GM21786 (cell line): ENCODE results near the gene SKIC8.

Source experiments
- ATAC-seq: cut with Tn5 transposase; IDR thresholded peaks from one replicate; pipeline ENCODE4 v1.9.1; 2021; ENCODE audit not compliant: unreplicated experiment

SKIC8 gene

DNA sequence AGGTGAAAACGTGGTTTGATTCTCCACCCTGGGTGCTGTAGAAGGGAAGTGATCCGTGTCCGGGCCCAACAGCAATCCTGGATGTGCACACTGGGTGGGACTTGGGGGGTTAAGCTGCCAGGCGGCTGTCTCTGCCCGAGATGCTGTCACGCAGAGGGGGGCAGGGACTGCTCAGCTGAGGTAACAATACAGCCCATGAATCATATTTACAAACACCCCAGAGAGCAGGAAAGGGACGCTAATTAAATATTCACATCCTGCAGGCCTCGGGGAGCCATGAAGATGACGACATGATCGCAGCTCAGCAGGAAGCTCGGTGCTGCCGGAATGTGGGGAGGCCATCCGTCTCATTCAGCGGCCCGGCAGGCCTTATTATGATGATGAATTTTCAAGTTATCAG is 22.8 kb upstream of the SKIC8 start:
- ATAC-seq, result no peak

DNA sequence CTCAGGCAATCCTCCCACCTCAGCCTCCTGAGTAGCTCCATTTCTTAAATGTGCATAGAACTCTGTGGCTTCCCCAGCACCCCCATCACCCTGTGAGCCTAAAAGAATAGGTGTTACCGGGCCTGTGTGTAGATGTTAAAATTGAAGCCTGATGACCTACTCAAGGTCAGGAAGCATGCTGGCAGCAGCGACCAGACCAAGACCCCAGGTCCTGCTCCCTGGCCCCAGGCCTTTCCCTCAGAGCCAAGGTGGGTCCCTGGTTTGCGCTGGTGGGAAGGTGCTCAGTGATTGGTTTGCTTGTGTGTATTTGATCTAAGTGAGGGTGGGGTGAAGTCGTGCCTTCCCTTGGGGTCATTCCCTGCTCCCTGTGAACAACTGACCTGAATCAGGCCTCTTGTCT is 22.4 kb upstream of the SKIC8 start:
- ATAC-seq, result no peak

DNA sequence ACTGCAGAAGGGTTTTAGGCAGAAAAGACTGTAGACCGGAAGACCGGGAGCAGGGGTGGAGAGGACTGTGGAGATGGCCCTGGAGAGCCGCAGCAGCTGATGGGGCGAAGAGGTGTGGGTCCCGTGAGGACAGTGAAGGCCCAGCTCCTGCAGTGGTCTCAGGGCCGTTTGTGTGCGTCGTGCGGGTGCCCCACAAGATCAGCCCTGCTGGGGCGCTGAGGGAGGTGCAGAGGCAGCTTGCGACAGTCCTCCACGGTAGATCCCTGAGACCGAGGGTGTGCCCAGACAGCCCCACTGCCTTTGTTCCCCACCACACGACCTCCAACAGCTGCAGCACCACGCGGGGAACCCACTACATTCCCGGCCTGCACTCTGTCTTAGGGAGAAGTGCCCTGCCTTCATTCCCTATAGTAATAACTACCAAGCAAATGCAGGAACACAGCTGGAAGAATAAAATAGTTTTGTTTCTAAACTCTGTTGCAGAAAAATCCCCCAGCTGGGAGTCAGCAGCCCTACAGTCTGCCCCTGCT is 21.7 kb upstream of the SKIC8 start:
- ATAC-seq, result no peak

DNA sequence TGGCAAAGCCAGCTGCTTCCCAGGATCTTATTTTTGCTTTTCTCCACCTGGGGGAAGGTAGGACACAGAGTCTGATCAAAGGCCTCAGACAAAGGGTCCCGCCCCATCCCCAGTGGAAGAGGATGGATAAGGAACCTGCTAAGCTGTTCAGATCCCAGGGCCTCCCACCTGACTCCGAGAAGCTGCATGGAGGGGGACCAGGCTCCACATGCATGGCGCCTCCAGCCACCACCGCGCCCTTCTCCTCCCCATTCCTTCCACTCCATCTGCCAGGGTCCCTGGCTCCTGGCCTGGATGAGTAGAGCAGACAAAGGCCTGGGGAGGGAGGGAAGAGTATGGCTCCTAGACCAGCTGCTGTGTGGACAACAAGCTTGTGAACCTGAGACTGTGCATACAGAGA is 20.8 kb upstream of the SKIC8 start:
- no peak for ATAC-seq

- no peak for ATAC-seq
These were observed 20.2 kb upstream of the SKIC8 start for GRCh38 chr15:78319588-78319987.

DNA sequence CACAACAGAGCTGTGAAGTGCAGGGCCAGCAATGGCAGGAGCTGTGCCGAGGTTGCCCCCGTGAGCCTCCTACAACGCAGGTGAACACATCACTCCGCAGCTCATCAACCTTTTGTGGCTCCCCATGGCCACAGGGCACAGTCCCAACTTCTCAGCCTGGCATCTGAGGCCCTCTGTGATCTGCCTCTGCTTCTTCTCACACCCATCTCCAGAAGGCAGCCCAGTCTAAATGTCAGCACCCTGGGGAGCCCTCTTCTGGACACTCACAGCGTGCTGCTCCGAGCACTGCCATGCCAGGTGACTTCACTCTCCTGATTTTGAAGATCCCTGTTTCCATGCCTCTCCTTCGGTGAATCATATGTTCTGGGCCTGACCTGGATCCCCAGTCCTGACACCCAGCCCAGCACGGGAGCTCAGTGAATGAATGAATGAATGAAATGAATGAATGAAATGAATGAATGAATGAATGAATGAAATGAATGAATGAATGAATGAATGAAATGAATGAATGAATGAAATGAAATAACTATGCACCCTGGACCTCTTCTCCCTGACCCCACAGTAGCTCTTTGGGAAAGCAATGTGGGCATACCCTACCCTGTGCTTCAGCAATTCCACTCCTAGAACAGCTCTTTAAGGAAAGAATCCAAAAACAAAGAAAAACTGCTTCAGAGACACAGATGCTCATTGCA is 17.9 kb upstream of the SKIC8 start:
- ATAC-seq, result no peak

DNA sequence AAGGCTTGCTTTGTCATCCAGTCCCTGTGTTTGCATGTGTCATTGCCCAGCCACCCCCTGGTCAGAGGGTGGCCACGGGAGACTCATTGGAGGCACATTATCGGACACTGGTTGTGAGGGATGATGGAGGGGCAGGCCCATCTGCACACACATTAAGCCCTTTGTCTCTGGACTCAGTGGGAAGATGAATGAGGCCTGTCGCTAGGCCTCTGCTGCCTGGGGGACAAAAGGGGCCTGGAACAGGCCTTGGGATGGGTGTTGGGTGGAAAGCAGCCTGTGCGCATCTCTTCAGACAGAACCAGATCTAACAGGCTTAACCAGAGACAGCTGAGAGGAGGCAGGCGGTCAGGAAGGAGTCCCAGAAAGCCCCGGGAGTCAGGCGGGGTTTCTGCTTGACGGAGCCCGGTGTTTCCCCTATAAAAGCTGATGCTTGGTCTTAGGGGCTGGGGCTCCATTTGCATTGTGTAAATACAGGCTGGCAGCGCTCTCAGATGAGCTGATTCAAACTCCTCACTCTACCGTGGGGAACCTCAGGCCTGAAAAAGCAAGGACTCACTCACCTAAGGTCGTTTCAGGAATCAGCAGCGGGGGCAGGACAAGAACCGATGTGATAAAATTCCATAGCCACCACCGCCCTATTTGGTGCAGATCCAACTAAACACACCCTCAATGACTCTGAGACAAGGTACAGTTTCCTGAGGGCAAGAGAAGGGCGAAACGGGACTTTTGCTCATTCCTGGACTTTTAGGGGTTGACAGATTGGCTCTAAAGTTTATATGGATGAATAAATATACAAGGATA is 17.1 kb upstream of the SKIC8 start:
- ATAC-seq, result no peak

DNA sequence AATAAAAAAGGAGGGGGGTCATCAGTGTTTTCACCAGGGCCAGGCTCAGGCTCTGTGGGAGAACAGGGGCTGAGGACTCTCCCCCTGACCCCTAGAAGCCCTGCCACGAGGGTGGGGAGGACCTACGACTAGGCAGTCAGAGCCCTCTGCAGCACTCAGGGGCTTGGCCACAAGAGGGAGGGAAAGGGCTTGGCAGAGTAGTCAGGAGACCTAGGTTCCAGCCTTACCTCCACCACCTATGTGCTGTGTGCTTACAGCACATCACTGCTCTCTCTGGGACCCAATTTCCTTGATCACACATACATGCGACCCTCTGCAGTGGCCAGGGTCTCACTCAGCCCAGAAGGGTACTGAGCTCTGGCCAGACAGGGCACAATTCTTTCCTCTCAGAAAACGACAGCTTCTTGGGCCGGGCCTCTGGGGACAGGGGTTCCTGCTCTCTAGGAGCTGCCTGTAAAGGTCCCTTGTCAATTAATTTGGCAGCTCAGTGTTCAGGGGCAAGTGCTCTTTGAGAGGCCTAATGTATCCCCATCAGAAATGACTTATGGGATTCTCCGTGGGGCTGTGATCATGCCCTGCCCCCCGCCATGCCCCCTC is 16.4 kb upstream of the SKIC8 start:
- ATAC-seq, result no peak

GRCh38 chr15:78314181-78314581 is 14.8 kb upstream of the SKIC8 start:
- no peak for ATAC-seq

GRCh38 chr15:78313383-78313782 is 14.0 kb upstream of the SKIC8 start:
- no peak for ATAC-seq

- ATAC-seq, result no peak
These were observed 13.5 kb upstream of the SKIC8 start for GRCh38 chr15:78312957-78313356.

DNA sequence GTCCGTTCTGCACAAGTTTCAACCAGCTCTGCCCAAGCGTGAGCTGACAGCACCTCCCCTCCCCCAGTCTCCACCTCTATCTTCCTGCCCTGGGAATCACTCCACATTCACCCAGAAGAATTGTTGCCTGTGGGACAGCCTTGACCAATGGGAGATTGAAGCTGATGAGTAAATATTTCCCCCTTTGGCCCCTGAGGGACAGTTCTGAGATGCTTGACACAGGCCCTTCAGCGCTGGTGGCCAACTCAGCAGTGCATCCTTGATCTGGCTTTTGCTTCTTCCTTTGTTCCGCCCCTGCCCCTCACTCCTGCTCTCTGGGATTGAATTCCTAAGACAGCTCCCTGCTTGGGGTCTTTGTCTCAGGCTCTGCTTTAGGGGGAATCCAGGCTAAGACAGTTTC is 13.1 kb upstream of the SKIC8 start:
- no peak for ATAC-seq

DNA sequence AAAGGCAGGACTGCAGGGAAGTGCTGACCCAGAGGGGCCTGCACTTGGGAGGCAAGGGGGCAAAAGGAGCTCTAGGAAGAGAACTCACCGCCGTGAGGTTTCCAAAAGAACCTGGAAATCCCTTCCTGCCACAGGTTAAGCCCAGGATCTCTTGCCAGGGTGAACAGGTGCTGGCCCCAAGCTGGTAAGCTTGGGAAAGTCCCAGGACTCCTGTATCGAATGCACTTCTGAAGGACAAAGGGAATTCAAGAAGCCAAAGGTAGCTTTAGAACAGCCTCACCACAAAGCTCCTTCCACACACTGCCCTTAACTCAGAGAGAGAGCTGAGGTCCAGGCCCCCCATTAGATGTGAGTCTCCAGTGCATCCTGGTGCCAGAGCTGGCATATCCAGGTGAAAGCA is 11.9 kb upstream of the SKIC8 start:
- no peak for ATAC-seq

DNA sequence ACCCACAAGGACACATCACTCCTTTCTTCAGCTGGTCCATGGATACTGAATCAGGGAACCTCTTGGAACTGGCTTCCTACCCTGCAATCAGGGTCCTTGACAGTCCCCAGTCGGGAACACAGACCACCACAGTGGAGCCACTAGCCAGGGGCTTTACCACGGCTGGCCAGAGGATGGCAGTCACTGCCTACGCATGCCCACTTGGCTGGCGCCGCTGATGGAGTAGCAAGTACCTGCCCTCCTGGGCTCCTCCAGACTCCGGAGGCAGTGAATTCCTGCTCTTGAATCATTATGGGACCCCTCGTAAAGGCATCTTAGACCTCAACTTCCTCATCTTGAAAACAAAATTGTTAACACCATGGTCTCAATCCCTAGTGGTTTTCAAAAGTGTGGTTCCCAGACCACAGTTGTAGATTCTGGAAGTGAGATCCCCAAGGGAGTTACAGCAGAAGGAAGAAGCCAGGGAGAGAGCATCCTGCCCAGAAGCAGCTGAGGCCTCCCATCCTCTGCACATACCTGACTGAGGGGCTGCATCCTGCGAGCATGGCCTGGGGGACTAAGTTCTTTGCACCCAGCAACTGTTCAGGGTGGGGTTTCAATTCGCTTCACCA is 9.1 kb upstream of the SKIC8 start:
- ATAC-seq, result no peak

GRCh38 chr15:78307976-78308375 is 8.6 kb upstream of the SKIC8 start:
- ATAC-seq, result no peak

GRCh38 chr15:78306176-78306774 is 6.9 kb upstream of the SKIC8 start:
- no peak for ATAC-seq

DNA sequence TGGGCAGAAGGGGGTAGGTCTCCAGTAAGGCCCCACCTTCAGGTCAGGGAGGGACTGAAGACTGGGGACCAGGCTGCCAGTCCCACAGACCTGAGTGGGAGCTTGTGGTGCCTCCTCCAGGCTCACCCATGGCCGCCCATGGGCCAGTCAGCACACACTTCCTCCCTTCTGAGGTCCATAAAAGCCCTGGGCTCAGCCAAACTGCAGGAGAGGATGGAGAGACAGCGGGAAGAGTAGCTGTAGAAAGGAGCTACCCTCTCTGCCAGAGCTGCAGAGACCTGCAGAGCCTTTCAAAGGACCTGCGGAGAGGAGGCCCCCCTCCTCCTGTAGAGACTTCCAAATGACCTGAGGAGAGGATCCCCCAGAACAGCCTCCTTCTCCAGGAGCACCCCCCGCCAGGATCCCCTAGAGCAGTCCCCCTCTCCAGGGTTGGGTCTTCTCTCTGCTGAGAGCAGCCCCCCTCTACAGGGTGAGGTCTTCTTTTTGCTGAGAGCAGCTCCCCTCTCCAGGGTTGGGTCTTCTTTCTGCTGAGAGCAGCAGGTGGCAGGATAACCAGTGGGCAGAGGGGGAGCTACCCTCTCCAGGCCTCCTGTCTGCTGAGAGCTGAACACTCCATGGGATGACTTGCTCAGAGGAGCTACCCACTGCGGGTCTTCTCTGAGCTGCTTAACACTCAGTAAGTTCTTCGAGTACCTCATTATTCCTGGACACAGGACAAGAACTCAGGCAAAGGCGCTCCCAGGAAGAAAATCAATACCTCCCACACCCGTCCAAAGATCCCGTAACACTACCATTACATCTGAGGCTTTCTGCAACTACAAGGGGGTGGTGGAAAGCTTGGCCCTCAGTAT is 5.0 kb upstream of the SKIC8 start:
- no peak for ATAC-seq

- no peak for ATAC-seq
These were observed 3.3 kb upstream of the SKIC8 start for GRCh38 chr15:78302579-78303312.

- no peak for ATAC-seq
These were observed 2.4 kb upstream of the SKIC8 start for GRCh38 chr15:78301828-78302227.

- ATAC-seq, result no peak
These were observed 1.9 kb upstream of the SKIC8 start for GRCh38 chr15:78301326-78301725.
